Measurements from ENCODE around the gene CEBPE. TPM values are rescaled to one million over a fixed set of nuclear protein-coding genes. Genes with fewer than 3 reads are reported as not detected.

Gene CEBPE
- total and polyA plus RNA-seq, 2 donors (not counting 3 experiments of a cell fraction or from before 2014, with no cell fraction given) = not detected

- Histone ChIP-seq H3K4me3 (replicated peaks in 1 of 3; ENCODE audit: insufficient read depth in 1 of 3, low read depth in 1 of 3, low read length in 3 of 3) (no peak overlapping the region), H2AFZ (ENCODE audit: low read depth, low read length) (no peak overlapping the region), H3K9me1 (replicated peaks; ENCODE audit: control insufficient read depth, extremely low read depth, insufficient read depth, low read length) (no peaks in the 10 kb centered on the region), H3K36me3 (ENCODE audit: control insufficient read depth in 2 of 2, extremely low read depth in 1 of 2, insufficient read depth in 2 of 2, low read length in 2 of 2) (no peaks in the 10 kb centered on the region), H3K79me2 (ENCODE audit: control insufficient read depth, insufficient read depth, low read length) (no peaks in the 10 kb centered on the region), H4K20me1 (replicated peaks; ENCODE audit: control insufficient read depth, extremely low read depth, insufficient read depth, low read length) (no peaks in the 10 kb centered on the region), H3K27me3 (ENCODE audit: control insufficient read depth in 2 of 2, insufficient read depth in 2 of 2, low read length in 2 of 2) (no peaks in the 10 kb centered on the region), H3K4me1 (ENCODE audit: control insufficient read depth, extremely low read depth, insufficient read depth, low read length) (peaks cover 6% of the 10 kb centered on the region), H3K4me2 (ENCODE audit: insufficient read depth, low read length) (no peak overlapping the region), H3K9me3 (replicated peaks; ENCODE audit: control insufficient read depth, insufficient read depth, low read length) (no peaks in the 10 kb centered on the region), H3K9ac (replicated peaks; ENCODE audit: extremely low read depth, insufficient read depth, low read length) (no peak overlapping the region), H3K27ac (ENCODE audit: insufficient read depth, low read depth, low read length) (no peak overlapping the region)
- BruUV-seq (replicated peaks) = no TSS peak
- TF ChIP-seq, protein P1, sequence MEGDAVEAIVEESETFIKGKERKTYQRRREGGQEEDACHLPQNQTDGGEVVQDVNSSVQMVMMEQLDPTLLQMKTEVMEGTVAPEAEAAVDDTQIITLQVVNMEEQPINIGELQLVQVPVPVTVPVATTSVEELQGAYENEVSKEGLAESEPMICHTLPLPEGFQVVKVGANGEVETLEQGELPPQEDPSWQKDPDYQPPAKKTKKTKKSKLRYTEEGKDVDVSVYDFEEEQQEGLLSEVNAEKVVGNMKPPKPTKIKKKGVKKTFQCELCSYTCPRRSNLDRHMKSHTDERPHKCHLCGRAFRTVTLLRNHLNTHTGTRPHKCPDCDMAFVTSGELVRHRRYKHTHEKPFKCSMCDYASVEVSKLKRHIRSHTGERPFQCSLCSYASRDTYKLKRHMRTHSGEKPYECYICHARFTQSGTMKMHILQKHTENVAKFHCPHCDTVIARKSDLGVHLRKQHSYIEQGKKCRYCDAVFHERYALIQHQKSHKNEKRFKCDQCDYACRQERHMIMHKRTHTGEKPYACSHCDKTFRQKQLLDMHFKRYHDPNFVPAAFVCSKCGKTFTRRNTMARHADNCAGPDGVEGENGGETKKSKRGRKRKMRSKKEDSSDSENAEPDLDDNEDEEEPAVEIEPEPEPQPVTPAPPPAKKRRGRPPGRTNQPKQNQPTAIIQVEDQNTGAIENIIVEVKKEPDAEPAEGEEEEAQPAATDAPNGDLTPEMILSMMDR (IDR thresholded peaks at IDR 0.05; ENCODE audit: extremely low read depth in 1 of 2, insufficient read depth in 1 of 2, low read depth in 1 of 2, low read length in 2 of 2) = no peak
- TF ChIP-seq EZH2 (IDR thresholded peaks at IDR 0.05; ENCODE audit: borderline replicate concordance, low read depth, low read length, severe bottlenecking) = no peak
- no peak for TF ChIP-seq MAX (IDR thresholded peaks at IDR 0.05; ENCODE audit: insufficient read depth, insufficient read length)
- no peak for TF ChIP-seq POLR2AphosphoS5 (IDR thresholded peaks at IDR 0.05; ENCODE audit: insufficient read depth, low read depth, low read length)
- TF ChIP-seq FOS (IDR thresholded peaks at IDR 0.05; ENCODE audit: borderline replicate concordance, insufficient read depth, low read length) = no peak
- no peak for TF ChIP-seq JUN (IDR thresholded peaks at IDR 0.05; ENCODE audit: borderline replicate concordance, insufficient read depth, insufficient read length, low read depth)
- TF ChIP-seq POLR2A (IDR thresholded peaks at IDR 0.05; ENCODE audit: low read depth, low read length) = no peak
- TF ChIP-seq GATA2 (IDR thresholded peaks at IDR 0.05; ENCODE audit: insufficient read depth, insufficient read length, low read depth, low read length) = no peak
- no peak for TF ChIP-seq MYC (IDR thresholded peaks at IDR 0.05; ENCODE audit: low read depth, low read length)
- intact Hi-C loops (cut with micrococcal nuclease) (no loop called here), dilution Hi-C loops (cut with MboI; ENCODE audit: extremely low pct_ligation_motif_present, low sequenced_read_pairs) (no loop called here)
- POLR2A ChIA-PET = no interaction called here
- FAIRE-seq (peak; percentile 4), DNase-seq (ENCODE audit: low read depth, low spot score) (no peak)
- CTCF ChIA-PET = interaction anchor here (2.6 kb wide), 1 partner anchor 29 kb away, joined by 24 read pairs; no protein-coding TSS in a partner anchor
These were observed 30.7 kb upstream of the CEBPE start for GRCh38 chr14:23149745-23150144.

Measured in endothelial cell of umbilical vein (primary cell).